GM12872 (cell line): ENCODE measurements around the gene RBFA.

Source experiments
- TF ChIP-seq, protein P1 (sequence below): IDR thresholded peaks from 3 replicates; pipeline ENCODE4 v1.5.1; 2011; ENCODE audit warnings: low read depth, mild to moderate bottlenecking, low read length, moderate library complexity; ENCODE audit not compliant: insufficient read depth

The RBFA gene, protein sequence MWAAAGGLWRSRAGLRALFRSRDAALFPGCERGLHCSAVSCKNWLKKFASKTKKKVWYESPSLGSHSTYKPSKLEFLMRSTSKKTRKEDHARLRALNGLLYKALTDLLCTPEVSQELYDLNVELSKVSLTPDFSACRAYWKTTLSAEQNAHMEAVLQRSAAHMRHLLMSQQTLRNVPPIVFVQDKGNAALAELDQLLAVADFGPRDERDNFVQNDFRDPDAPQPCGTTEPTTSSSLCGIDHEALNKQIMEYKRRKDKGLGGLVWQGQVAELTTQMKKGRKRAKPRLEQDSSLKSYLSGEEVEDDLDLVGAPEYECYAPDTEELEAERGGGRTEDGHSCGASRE

DNA sequence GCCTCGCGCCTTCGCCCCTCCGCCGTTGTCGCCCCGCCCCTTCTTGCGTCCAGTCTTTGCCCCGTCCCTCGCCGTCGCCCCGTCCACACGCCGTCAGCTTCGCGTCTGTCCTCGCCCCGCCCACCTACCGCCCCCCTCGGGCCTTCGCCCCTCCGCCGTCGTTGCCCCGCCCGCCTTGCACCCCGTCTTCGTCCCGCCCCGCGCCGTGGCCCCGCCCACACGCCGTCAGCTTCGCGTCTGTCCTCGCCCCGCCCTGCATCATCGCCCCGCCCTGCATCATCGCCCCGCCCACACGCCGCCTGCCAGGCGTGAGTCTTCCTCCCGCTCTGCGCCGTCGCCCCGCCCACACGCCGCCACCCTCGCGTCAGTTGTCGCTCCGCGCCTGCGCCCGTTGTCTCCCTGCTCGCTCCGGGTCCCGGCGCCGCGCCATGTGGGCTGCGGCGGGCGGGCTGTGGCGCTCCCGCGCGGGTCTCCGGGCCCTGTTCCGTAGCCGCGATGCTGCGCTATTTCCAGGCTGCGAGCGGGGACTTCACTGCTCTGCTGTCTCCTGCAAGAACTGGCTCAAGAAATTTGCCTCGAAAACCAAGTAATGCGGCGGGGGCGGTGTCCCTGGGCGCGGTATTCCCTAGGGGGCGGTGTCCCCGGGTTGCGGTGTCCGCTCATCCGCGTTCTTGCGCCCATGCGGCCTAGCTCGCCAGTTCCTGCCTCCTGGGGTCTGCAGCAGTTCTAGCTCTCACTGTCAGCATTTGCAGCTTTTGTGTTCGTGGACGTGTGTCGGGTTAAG lies at the start of gene RBFA:
TSS of gene RBFA (plus strand) at position 367 of the 784 bp plus-strand sequence. CDS start at position 429, 62 bp downstream.
- TF ChIP-seq, protein P1, sequence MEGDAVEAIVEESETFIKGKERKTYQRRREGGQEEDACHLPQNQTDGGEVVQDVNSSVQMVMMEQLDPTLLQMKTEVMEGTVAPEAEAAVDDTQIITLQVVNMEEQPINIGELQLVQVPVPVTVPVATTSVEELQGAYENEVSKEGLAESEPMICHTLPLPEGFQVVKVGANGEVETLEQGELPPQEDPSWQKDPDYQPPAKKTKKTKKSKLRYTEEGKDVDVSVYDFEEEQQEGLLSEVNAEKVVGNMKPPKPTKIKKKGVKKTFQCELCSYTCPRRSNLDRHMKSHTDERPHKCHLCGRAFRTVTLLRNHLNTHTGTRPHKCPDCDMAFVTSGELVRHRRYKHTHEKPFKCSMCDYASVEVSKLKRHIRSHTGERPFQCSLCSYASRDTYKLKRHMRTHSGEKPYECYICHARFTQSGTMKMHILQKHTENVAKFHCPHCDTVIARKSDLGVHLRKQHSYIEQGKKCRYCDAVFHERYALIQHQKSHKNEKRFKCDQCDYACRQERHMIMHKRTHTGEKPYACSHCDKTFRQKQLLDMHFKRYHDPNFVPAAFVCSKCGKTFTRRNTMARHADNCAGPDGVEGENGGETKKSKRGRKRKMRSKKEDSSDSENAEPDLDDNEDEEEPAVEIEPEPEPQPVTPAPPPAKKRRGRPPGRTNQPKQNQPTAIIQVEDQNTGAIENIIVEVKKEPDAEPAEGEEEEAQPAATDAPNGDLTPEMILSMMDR = 0 out of 3 replicates have a peak, but pooled peaks have one; percentile 18

DNA sequence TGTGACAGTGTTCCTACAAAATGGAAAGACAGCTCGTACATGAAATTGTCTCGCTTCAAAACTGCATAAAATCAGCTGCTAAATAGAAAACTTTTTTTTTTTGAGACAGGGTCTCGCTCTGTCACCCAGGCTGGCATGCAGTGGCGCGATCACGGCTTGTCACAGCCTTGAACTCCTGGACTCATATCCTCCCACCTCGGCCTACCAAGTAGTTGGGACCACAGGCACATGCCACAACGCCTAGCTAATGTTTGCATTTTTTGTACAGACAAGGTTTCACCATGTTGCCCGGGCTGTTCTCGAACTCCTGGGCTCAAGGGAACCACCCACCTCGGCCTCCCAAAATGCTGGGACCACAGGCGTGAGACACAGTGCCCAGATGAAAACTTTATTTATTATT lies 49.1 kb upstream of the RBFA start:
- TF ChIP-seq, protein P1 = no peak

DNA sequence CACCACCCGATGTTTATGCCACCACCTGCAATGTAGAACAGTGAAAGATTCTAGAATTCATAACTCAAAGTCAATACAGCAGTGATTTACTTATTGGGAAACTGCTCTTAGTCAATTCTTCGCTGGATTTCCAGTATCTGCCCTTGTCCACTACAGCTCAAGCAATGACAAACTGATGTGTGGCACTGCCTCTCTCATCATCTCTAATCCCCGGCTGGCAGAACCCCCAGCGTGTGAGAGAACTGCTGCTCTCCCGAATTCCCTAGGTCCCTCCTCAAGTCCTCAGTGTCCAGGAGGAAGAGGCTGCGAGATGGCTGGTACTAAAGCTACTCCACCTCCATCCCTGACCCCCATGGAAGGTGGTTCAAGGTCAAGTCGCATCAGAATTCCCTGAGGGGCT lies 47.5 kb upstream of the RBFA start:
- TF ChIP-seq, protein P1 = no peak

DNA sequence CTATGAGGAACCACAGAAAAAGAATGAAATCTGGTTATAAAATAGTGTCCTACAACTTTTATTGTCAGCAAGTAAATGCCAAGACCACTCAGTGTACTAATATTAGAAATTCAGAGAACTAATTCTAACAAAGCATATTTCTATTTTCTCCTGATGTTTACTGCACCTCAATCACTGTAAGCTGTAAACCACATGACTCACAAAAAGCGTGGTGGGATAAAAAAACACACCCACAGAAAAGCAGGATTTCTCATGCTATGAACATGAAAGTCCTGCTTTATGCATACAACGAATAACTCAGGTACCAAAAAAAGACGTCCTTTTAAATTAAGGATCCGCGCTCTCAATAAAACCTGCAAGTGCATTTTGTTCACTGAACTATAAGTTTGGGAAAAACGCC lies 46.7 kb upstream of the RBFA start:
- TF ChIP-seq, protein P1 = no peak

DNA sequence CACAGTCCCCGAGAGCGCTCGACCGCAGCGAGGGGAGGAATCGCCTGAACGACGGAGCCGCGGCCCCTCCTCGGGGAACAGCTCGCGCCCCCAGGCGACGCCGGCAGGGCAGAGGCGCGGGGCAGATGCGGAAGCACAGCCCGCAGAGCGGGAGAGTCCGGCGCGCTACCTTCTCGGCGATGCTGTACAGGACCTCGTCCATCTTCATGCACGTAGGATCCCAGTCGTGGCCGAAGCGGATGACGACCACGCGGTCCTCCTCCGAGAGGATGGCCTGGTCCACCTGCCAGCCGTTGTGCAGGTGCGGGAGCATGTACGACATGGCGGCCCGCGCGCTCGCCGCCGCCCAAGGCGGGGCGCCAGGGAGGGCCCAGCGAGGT lies 46.2 kb upstream of the RBFA start:
- TF ChIP-seq, protein P1 = peak; percentile 47

DNA sequence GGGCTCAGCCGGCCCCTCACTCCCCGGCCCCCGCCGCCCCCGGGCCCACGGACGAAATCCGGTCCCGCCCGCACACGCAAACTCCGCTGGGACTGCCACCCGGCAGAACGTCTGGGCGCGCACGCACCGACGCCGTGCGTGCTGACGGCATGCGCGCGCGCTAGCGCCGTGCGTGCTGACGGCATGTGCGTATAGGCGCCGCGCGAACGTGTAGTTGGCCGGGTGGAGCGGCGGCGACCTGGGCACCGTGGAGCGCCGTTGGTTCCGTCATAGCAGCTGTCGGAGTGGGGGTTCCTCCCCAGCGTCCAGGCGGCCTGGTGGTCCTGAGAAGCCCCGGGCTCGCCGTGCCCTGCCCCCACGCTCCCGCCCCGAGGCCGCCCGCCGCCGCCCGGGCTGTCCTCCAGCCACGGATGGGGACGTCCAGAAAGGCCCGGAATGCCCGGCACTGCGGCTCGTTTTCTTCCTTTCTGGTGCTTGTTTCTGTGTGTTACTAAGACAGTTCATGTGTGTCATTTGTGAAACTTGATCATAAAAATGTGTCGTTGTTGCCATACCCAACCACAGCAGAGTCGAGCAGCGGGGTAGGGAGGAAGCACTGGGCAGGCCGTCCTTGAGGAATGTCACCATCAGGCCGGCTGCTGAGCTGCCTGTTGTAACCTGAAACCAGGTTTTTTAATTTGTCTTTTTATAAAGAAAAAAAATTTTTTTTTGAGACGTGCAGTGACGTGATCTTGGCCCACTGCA lies 45.6 kb upstream of the RBFA start, which contains the start of gene TXNL4A:
TSS of gene TXNL4A (minus strand) at position 113 of the 744 bp plus-strand sequence. CDS start 171 bp downstream, outside the sequence.
- TF ChIP-seq, protein P1 = no peak

DNA sequence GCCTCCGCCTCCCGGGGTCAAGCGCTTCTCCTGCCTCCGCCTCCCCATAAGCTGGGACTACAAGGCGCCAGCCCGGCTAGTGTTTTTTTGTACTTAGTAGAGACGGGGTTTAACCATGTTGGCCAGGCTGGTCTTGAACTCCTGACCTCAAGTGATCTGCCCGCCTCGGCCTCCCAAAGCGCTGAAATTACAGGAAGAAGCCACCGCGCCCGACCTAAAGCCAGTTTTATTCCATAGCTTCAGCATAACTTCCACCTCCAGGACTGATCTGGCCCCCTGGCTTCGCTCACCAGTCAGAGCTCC lies 45.1 kb upstream of the RBFA start:
- TF ChIP-seq, protein P1 = no peak
